GM21576 (cell line): ENCODE results near the gene INPP4A.
A peak's percentile ranks its signal among the peaks of the same experiment; 100 is the strongest.

Source experiments
- ATAC-seq: cut with Tn5 transposase; IDR thresholded peaks from one replicate; pipeline ENCODE4 v1.9.1; 2021; ENCODE audit warnings: mild to moderate bottlenecking, moderate library complexity; ENCODE audit not compliant: unreplicated experiment

The INPP4A gene

DNA sequence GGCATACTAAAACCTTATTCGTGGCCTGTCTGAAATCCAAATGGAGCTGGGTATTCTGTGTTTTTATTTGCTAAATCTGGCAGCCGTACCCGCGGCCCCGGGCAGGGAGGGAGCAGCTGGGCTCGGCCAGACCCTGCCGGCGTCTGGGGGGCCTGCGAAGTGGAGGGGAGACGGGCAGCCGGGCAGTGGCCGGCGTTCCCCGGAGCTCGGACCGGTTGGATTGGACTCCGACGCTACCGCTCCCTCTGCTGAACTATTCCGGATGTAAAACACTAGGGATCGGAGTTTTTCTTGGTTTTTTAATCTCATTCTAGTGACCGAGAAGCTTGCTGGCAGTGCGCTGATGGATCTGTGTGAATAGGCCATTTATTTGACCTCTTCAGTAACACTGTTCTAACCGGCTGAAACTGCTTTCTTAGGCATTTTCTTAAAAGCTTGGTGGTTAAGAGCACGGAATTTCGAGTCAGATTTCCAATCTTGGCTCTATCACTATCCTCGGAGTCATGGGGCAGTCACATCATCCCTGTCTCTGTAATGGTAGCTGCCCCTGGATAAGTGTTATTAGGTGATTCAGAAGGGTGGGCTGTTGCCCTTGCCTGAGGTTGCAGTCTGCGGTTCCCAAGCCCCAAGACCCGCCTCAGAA lies 164.4 kb downstream of the INPP4A start:
- no peak for ATAC-seq

DNA sequence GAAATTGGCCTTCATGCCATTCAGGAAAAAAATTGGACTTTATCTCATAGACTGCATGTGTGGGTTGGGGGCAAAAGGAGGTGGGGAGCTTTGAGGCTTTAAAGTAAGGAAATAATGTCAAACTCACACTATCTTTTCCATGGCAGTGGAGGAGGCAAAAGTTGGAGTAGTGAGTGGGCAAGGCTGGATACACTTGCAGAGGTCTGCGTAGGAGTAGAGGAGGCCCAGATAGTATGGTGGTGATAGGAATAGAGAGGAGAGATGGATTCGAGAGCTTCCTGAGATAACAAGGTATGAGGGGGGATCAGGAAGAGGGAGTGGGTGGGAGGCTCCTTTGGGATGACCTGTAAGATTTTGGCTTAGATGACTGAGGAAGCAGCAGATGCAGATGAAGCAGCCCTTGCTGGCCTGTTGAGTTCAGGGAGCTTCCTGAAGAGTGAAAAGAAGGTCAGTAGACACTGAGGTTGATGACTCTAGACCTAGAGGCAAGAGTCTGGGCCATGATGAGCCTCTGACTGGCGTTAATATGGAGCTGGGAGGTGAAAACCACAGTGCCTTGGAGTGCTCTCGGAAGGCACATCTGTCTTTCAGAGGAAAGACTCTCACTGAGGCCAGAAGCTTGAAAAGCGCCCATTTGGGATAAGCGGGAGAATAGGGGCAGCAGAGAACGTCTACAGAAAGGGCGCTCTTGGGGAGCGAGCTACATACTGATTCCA lies 169.5 kb downstream of the INPP4A start:
- no peak for ATAC-seq

DNA sequence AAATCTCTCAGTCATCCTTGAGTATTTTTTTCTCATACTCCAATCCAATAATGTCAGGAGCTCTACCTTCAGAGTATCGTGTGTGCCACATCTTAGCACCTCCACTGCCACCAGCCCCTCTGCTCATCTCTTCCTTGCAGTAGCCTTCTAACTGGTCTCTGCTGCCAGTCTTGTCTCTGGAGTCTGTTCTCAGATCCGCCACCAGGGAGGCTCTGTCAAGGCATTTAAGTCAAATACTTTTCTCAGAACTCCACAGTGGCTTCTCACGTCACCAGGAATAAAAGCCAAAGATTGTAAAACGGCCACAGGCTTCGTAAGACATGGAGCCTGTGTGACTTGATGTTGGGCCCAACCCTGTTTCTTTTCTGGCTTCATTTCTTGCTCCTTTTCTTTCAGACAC lies 170.8 kb downstream of the INPP4A start:
- no peak for ATAC-seq

DNA sequence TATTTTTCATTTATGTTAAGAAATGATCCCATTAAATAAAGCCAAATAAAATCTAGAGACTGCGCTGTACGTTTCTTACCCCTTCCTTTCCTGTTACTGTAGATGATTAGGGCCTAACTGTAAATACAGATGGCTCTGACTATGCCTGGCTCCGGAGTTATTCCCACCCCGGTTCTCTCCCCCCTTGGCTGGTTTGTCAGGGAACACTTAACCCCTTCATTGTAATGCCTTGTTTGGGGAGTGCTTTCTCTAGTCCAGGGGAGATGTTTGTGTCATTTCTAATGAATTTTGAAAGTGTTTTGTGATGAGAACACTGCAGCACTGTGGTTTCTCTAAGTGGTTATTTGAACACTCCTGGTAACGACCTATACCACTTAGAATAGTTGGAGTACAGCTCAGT lies 172.5 kb downstream of the INPP4A start:
- no peak for ATAC-seq

DNA sequence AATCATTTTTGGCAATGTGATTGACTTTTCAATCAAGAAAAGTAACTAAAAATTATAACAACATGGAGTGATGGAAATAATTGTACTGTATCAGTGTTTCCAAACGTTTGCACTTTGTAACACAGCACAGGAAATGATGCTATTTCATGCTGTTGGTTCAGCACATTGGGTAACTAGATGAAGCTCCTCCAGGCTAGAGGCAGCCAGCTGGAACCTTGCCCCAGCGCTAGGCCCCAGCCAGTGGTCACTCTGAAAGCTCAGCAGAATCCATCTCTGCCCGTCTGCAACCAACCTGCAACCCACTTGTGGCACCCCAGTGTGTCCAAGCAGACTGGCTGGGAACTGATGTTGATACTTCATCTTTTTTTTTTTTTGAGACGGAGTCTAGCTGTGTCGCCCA lies 179.0 kb downstream of the INPP4A start:
- no peak for ATAC-seq

DNA sequence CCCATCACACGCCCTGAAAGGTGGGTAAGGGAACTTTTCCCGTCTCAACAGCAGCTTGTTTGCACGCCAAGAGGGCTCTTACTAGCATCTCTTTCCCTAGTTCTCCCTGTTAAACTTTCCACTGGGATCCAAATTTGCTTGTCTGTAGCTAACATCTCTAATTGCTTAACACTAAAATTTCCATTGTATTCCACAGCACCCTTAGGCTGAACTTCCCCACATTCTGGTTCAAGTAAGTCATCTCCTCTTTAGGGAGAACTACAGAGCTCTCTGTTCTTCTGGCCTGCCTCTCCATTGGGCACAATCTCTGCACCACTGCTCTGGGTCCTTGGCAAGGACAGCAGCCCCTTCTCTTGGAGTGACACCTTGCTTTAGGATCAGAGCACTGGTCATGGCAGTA lies 187.7 kb downstream of the INPP4A start:
- ATAC-seq, result no peak

DNA sequence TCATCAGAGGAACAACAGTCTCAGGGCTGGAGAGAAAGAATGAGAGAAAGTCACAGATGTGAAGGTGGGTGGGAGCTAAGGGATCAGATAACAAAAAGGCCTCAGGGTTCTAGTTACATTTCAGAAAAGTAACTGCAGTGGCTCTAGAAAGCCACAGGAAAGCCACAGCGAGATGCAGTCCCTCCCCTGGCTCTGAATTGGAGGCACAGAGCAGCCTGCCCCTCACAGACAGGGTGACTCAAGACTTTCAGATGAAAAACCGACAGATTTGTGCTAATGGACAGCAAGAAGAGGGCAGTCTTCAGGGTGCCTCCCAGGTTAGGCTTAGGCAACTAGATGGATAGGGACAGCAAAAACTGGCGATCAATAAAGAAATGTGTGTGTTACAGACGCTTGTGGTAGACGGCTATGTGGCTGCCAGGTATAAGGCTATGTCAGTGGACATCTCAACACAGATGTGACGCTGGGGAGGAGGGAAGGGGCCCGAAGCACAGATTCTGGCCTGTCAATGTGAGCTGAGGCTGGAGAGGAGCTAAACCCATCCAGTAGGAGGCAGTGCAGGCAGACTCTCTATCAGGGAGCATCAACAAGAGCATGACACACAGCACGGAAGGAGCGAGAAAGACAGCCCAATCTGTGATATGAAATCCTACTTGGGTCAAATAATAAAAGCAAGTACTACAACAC lies 189.9 kb downstream of the INPP4A start:
- ATAC-seq, result no peak

DNA sequence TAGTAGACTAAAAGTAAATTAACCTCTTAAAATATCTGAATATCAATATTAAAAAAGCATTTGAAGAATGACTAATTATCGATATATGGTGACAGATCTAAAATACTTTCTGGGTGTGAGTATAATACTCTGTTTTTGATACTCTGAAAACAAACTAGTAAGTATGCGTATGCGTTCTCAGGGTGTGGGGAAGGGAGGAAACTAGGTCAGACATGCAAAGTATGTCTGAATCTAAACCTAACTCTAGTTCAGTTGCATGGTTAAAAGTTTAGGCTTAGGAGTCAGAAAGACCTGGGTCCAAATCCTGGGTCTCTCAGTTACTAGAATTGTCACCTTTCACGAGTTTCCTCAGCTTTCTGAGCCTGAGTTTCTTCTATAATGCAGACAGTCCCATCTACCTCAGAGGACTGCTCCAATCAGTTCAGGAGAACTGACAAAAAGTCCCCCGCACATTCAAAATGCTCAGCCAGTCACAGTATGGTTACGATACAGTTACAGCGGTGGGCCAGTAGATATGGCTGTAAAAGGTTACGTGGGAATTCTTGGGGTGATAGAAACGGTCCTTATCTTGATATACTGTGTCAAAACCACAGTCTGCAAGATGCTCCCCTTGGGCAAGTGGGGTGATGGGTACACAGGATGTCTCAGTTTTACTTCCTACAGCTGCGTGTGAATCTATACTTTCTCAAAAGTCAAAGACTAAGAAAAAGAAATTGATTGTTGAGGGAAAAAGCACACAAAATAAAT lies 192.9 kb downstream of the INPP4A start:
- peak; percentile 80 for ATAC-seq

DNA sequence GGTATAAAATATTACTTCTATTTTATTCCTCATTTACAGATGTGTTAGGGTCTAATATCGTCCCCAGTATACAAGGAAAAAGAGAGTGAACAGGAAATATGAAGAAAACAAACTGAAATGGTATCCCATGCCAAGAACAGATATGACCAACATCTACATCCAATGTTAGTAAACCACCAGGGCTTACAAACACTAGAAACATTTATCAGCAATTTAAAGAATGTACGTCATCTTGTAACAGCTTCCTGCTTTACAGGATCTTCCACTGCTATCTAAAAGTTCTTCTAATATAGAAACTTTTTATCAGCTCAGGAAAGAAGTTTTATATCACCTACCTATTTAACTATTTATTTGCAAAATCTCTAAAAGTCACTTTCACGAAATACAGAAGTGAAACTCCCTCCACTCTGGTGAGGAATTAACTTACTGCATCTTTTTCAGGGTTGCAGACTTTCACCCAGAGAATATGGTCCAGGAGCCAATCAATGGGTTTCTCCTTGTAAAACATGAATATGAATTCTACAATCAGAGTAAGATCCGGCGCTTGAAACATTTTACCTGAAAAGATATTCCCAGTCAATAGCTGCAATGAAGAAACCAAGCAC lies 198.9 kb downstream of the INPP4A start:
- no peak for ATAC-seq
